DOHH2 (cell line): ENCODE measurements around the gene ABAT.

Source experiments
- H3F3A ChIP-seq: fragments of 200-600 bp; sonication (generic), shearing (Covaris generic); 2 replicates; pipeline ENCODE4 v1.6.0; 2016; ENCODE audit warnings: antibody characterized with exemption, mild to moderate bottlenecking; ENCODE audit not compliant: control insufficient read depth, insufficient read depth
- H3K27ac ChIP-seq: fragments of 200-600 bp; sonication (generic); 2 replicates; pipeline ENCODE4 v1.5.1; 2014; ENCODE audit warnings: low read depth, mild to moderate bottlenecking, low read length, moderate library complexity
- H3K27me3 ChIP-seq: fragments of 200-600 bp; sonication (generic); 2 replicates; pipeline ENCODE4 v1.6.1; 2014; ENCODE audit warnings: mild to moderate bottlenecking, low read length, mixed read lengths; ENCODE audit not compliant: control insufficient read depth
- H3K36me3 ChIP-seq: fragments of 200-600 bp; sonication (generic); 2 replicates; pipeline ENCODE4 v1.6.1; 2014; ENCODE audit warnings: mild to moderate bottlenecking, low read length, moderate library complexity, mixed read lengths; ENCODE audit not compliant: control insufficient read depth
- H3K4me1 ChIP-seq: fragments of 200-600 bp; sonication (generic); 2 replicates; pipeline ENCODE4 v1.6.1; 2014; ENCODE audit warnings: mild to moderate bottlenecking, low read length, mixed read lengths; ENCODE audit not compliant: control insufficient read depth
- H3K4me2 ChIP-seq: fragments of 200-600 bp; sonication (generic); 2 replicates; pipeline ENCODE4 v1.6.0; 2014; ENCODE audit warnings: mild to moderate bottlenecking, low read length, moderate library complexity
- H3K4me3 ChIP-seq: fragments of 200-600 bp; sonication (generic); 2 replicates; pipeline ENCODE4 v1.5.1; 2014; ENCODE audit warnings: mild to moderate bottlenecking, low read length, mixed read lengths
- H3K79me2 ChIP-seq: fragments of 200-600 bp; sonication (generic); 2 replicates; pipeline ENCODE4 v1.6.1; 2014; ENCODE audit warnings: mild to moderate bottlenecking, low read length, mixed read lengths; ENCODE audit not compliant: control insufficient read depth
- H3K9me2 ChIP-seq: fragments of 200-600 bp; sonication (generic); replicated peaks from 2 replicates; pipeline ENCODE4 v1.6.1; 2014; ENCODE audit warnings: mild to moderate bottlenecking, low read length, mixed read lengths; ENCODE audit not compliant: control insufficient read depth
- H3K9me3 ChIP-seq: fragments of 200-600 bp; sonication (generic); 2 replicates; pipeline ENCODE4 v1.6.1; 2014; ENCODE audit warnings: antibody characterized with exemption, low read length, mixed read lengths; ENCODE audit not compliant: control insufficient read depth, insufficient read depth
- H4K20me1 ChIP-seq: fragments of 200-600 bp; sonication (generic); 2 replicates; pipeline ENCODE4 v1.6.0; 2014; ENCODE audit warnings: low read depth, mild to moderate bottlenecking, antibody characterized with exemption, low read length, moderate library complexity; ENCODE audit not compliant: control insufficient read depth, insufficient read depth
- CTCF ChIP-seq: fragments of 200-600 bp; sonication (generic); IDR thresholded peaks from one replicate; pipeline ENCODE4 v1.5.1; 2014; ENCODE audit warnings: antibody characterized with exemption, mild to moderate bottlenecking, low read depth, low read length; ENCODE audit not compliant: poor library complexity, severe bottlenecking
- EZH2phosphoT487 ChIP-seq: fragments of 200-600 bp; sonication (generic); IDR thresholded peaks from 2 replicates; pipeline ENCODE4 v1.6.1; 2017; ENCODE audit warnings: borderline replicate concordance, mild to moderate bottlenecking, antibody characterized with exemption, low read length, moderate library complexity, mixed read lengths

The ABAT gene

GRCh38 chr16:8676160-8676547 lies 1.7 kb downstream of the ABAT start:
- H3K4me2 ChIP-seq: no peak overlapping the region
- H3K4me1 ChIP-seq: peaks cover 25% of the 10 kb centered on the region
- H3K9me2 ChIP-seq: no peaks in the 10 kb centered on the region
- H3K36me3 ChIP-seq: no peaks in the 10 kb centered on the region
- H3F3A ChIP-seq: no peaks in the 10 kb centered on the region
- TF ChIP-seq CTCF (no peak), EZH2phosphoT487 (no peak)
- peaks cover 33% of the 10 kb centered on the region for H3K27me3 ChIP-seq
- no peaks in the 10 kb centered on the region for H3K79me2 ChIP-seq
- no peak overlapping the region for H3K4me3 ChIP-seq
- H3K27ac ChIP-seq: no peak overlapping the region
- H3K9me3 ChIP-seq: peaks cover 10% of the 10 kb centered on the region
- H4K20me1 ChIP-seq: no peaks in the 10 kb centered on the region

- Histone ChIP-seq H3K9me2 (no peaks in the 10 kb centered on the region), H3F3A (no peaks in the 10 kb centered on the region), H4K20me1 (no peaks in the 10 kb centered on the region), H3K27me3 (peaks cover 33% of the 10 kb centered on the region), H3K4me3 (no peak overlapping the region), H3K4me1 (peaks cover 27% of the 10 kb centered on the region), H3K27ac (no peak overlapping the region), H3K36me3 (no peaks in the 10 kb centered on the region), H3K4me2 (no peak overlapping the region), H3K79me2 (no peaks in the 10 kb centered on the region), H3K9me3 (peaks cover 10% of the 10 kb centered on the region)
- TF ChIP-seq EZH2phosphoT487: no peak
- TF ChIP-seq CTCF: no peak
These were observed 2.4 kb downstream of the ABAT start for GRCh38 chr16:8676737-8677375.

- Histone ChIP-seq H3K79me2 (no peaks in the 10 kb centered on the region), H3K9me3 (peaks cover 10% of the 10 kb centered on the region), H4K20me1 (no peaks in the 10 kb centered on the region), H3K9me2 (no peaks in the 10 kb centered on the region), H3K4me3 (no peak overlapping the region), H3K4me2 (no peak overlapping the region), H3K27ac (no peak overlapping the region), H3K27me3 (peaks cover 38% of the 10 kb centered on the region), H3K36me3 (no peaks in the 10 kb centered on the region), H3K4me1 (peaks cover 27% of the 10 kb centered on the region), H3F3A (no peaks in the 10 kb centered on the region)
- TF ChIP-seq CTCF: no peak
- TF ChIP-seq EZH2phosphoT487: no peak
These were observed 3.1 kb downstream of the ABAT start for GRCh38 chr16:8677481-8677880.
